ENCODE results near the gene RBMS3.

RBMS3 gene

DNA sequence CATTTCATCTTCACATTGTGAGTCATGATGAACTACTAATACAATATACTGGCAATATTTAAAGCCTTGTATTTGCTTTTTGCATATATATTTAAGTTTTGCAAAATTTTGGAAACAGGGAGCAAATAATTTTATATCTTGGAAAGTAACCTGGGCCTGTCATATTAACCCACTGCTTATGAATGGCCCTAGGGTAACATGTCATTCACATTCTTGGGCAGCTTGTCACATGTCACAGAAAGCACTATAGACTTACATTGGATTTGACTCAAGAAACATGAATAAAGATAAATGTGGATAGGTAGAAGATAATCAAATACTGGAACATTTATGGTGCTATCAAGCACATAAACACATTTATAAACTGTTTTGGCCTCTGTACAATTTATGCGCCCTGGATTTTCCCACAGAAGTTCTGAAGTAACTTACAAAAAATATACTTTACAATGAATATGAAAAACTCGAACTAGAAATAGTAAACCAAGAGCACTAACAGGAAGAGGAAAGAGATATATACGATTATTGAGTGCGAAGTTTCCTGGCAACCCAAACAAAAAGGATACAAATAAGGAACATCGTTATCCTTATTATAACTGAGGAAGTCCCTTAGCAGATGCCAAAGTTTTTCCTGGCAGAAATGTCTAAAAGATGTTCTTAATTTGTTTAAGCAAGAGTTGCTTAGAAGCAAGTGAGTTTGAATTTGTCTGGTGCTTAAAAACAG lies 257.2 kb downstream of the RBMS3 start:
- no peak for DNase-seq

DNA sequence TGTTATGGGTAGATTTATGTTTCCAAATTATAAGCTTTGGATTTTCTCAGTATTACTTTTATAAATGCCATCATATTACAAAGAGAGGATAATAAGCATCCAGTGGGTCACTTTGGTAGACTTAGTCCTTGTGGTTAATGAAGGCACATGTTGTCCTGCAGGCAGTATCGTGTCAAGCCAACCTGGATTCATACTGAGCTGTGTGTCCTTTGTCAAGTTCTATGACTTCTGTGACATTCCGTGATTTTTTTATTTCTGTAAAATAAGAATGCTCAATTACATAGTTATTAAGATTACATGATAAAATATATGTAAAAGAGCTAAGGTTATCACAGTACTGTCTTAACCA lies 257.7 kb downstream of the RBMS3 start:
- no peak for DNase-seq

DNA sequence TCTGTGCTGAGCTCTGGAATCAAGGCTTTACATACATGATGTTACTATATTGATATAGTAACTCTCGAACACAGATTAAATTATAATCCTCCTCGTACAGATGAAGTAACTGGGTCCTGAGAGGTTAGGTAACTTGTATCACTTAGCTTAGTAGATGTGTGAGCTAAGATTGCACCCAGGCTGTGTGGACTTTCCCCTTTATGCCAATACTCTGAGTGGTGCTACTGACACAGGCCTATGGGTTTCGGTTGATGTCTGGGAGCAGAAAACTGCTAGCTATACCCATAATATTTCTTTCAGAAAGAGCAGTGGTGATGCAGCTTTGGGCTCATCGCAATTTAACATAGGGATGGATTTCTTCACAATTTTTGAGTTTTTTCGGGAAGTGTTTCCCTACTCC lies 259.7 kb downstream of the RBMS3 start:
- no peak for DNase-seq

DNA sequence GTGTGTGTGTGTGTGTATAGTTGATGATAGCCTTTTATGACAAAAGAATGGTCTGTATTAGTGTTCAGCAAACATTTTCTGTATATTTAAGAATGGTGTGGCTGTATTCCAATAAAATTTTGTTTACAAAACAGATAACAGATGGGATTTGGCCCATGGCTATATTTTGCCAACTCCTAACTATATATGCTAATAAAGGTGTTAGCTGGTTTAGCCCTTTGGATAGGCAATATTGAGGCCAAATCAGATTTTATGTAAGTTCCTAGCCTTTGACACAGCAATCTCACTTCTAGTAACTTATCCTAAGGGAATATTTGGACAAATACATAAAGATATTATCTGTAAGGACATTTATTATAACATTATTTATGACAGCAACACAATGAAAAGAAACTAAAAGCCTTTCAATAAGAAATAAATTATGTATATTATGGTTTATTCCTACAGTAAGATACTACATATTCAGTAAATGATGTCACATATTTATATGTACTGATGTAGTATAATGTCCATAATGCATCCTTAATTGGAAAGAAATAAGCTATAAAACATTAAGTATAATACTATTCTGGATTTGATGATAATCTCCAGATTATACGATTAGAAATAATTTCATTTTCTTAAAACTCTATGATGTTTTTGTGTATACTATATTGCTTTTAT lies 264.0 kb downstream of the RBMS3 start:
- DNase-seq: no peak

DNA sequence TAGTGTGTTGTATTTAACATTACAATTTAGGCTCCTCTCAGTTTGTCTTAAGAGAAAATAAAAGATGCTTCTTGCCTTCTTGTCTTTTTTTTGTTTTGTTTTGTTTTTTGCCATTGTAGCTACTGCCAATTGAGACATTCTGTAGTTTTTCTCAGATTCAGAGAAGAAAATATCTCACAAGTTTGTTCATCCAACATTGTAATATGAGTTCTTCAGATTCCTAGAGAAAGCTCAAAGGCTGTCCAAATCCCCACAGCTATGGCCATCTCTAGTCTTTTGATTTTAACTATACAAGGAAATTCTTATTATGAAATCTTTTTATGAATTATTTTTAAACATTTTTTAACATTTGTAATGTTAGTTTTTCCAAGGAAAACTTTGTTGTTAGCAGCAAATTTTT lies 264.7 kb downstream of the RBMS3 start:
- DNase-seq: no peak

DNA sequence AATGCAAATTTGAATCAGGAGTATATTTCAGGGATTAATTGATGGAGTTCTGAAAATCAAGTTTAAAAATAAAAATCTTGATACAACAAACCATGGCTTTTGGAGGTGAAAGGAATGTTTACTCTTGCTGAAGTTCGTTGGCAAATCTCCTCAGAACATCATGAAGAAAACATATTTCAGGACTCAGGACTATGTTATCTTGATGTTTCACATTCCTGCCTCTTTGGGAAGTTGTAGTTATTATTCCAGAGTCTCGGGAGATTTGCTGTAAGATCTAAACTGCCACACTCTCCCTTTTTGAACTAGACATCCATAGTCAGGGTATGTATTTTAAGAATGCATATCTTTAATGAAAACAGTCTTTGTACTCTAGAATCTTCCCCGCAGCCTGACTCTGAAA lies 271.2 kb downstream of the RBMS3 start:
- no peak for DNase-seq

DNA sequence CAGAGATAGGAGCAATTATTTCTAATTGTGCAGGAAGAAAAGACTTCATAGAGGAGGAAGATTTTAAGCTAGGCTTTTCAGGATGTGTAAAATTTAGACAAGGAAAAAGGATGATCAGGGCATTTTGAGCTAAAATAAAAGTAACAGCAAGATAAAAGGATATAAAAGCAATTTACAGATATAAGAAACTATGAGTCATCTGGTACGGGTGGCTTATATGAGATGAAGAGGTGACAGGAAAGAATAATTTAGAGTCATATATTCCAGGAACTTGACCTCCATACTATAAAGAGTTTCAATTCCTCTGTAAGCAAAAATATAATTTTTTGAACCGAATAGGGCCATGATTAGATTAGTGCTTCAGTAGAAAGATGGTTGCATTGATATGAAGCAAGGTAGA lies 273.7 kb downstream of the RBMS3 start:
- DNase-seq: no peak

DNA sequence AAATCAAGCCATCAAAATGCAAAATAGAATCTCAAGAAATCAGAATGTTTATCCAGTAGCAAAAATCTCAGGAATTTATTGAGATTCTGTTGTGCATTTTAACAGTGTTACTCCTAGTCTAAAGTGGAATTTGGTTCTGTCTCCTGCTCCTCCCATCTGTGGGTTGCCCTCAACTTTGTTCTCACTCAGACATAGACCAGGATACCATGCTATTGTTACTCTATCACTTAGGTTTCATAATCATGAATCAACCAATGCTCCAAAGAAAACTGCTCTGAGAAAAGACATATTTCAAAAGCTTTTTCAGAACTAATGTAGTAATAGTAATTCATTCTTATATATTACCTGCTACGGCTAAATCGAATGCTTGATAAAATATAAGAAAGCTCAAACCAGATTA lies 274.7 kb downstream of the RBMS3 start:
- DNase-seq: no peak

DNA sequence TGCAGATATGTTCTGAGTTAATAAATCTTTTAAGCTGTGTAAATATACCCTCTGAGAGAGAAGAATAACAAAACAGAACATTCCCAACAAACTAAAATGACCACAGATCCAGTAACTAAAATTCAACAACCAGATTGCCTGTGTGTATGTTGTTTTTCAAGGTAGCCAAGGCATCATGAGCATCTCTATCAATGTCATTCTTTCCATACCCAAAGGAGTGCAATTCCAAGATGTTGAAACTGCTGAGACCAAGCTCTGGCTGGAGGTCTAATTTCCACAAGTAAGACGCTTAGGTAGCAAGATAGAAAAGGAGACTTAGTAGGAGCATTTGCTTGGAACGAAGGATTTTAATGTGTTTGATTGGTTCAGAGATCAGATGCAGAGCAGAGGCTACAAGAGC lies 276.3 kb downstream of the RBMS3 start:
- DNase-seq: no peak

DNA sequence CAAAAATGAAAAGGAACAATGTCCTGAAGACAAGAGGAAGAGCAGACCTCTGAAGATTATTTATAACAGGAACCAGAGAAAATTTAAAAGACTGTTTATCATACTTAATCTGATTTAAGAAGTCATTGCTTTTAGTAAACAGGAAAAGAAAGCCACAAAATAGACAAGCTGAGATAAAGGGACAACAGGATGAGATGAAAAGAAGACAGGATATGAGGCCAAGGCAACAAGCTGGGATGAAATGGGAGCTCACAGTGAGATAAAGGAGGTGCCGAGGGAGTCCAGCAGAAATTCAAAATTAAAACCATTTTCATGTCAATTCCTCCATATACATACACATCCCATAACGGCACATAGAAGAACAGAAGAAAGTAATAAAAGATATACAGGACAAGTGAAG lies 277.0 kb downstream of the RBMS3 start:
- no peak for DNase-seq

DNA sequence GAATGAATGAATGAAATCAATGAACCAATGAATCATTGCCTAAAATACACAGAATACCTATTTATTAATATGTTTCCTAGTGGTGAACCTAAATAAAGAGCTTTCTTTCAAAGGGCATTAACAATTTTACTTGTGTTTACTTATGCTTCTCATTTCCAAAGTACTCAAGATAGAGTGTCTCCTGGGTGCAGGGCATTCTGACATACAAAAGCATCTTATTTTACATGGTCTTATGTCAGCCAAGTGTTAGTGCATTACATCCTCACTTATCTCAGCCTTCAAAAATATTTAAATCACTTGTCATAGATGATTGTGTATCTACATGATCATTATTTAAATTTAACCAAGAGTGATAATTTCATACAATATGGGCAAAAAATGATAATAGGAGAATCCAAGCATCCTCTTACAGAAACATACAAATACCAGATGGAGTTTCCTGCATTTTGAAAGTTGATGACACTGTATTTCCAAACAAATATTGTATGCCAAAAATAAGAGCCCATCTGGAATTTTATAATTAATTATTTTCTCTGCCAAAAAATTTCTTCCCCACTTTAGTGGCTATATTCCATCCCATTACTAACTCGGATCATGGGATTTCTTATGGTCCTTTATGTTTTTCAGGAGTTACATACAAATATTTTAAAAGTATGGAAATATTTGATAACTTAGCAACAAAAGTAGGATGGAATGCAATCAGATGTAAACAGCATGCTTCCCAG lies 279.0 kb downstream of the RBMS3 start:
- DNase-seq: no peak

DNA sequence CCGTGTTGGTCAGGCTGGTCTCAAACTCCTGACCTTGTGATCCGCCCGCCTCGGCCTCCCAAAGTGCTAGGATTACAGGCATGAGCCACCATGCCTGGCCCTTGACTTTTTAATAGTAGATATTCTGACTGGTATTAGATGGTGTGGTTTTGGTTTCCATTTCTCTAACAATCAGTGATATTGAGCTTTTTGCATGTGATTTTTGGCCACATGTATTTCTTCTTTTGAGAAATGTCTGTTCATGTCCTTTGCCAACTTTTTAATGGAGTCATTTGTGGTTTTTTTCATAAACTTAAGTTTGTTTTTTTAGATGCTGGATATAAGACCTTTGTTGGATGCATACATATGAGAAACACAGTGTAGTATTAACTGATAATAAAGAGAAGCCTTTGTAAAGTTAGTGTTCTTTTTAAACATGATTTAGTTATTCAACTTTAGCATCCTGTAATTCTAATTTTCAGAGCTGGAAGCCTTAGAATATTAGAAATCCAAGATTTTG lies 280.8 kb downstream of the RBMS3 start:
- no peak for DNase-seq

DNA sequence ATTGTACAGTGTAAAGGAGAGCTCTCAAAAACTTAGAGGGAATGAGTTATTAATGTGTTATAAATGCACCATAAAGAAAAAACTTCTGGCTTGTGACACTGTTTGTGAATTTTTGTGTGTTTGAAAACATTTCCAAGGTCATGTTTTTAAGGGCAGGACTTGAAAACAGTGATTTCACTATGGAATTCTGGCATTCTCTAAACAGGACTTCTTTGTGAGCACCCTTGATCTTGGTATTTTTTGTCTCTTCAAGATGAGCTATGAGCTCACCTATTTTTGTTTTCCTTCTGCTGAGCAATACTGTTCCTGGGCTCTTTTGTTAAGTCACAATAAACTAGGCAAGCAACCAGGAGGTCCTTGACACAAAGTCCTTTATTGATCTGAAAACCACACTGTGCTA lies 284.4 kb downstream of the RBMS3 start:
- no peak for DNase-seq

DNA sequence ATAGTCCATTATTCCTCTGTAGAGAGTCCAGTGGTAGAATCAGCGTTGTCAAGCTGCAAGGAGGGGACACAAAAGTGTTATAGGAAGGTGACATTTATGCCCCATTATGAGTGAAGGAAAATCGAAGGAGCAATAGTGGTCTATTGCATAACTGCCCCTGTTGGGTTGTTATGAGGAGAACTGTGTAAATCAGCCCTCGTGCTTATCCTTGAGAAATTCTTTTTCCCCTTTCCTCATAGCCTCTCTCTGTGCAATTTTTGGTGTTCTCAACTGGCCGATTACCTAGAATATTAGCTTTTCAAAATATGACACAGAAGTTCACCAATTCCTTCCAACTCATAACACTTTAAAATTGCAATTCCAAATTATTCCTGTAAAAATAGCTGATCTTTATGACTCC lies 286.6 kb downstream of the RBMS3 start:
- no peak for DNase-seq

DNA sequence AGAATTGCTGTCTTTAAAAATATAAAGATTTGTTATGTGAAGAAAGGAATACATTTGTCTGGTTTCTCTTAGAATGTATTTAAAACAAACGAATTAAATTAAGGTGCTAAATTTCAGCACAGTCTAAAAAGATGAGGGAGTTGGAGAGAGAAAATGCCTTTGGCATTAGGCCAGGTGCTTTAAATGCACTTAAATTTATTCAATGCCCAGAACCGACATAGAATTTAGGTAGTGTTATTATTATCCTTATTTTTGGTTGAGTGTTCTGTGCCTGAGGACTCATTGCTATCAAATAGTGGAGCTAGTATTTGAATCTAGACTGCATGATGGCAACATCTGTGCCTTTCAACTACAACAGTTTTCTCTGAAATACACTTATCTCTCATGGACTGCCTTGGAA lies 287.5 kb downstream of the RBMS3 start:
- DNase-seq: no peak

DNA sequence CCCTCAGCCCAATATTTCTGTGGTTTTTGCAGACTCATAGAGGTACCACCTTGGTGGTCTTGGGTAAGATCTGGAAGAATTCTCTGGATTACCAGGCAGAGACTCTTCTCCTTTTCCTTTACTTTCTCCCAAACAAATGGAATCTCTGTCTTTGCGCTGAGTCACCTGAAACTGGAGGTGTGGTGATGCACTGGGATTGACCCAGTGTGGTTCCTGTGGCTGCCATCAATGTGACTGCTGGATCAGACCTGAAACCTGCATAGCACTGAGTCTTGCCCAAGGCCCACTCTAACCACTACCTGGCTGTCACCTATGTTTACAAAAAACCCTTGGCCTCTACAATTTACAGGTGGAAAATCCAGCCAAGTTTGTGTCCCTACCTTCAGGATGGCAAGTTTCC lies 295.3 kb downstream of the RBMS3 start:
- no peak for DNase-seq

DNA sequence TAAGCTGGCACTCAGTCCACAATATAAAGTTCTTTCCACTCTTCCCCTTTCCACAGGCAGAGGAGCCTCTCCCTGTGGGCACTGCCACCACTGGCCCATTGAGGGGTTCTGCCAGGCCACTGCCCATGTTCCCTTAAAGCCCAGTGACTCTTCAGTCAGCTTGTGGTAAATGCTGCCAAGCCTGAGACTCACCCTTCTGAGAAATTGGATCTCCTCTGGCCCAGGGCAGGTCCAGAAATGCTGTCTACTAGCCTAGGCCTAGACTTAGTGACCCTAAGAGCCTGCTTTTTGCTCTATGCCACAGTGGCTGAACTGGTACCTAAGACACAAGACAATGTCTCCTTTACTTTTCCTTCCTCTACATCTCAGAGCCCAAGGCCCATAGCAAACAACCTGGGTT lies 295.8 kb downstream of the RBMS3 start:
- DNase-seq: no peak

DNA sequence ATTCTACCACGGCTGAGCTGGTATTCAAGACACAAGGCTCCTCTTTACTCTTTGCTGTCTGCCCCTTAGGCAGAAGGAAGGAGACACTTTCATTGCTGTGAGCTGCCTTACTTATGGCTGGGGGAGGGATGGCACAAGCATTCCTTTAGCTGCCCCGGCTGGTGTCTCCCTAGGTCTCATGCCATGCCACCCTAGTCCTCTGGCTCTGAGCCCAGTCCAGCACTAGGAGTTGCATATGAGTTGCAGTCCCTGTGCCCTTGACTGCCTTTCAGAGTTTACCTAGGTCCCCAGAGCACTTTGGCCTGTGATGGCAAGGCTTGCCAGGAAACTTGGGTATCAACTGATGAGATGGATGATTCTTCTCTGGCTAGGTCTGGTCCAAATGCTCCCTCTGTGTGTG lies 296.4 kb downstream of the RBMS3 start:
- no peak for DNase-seq

DNA sequence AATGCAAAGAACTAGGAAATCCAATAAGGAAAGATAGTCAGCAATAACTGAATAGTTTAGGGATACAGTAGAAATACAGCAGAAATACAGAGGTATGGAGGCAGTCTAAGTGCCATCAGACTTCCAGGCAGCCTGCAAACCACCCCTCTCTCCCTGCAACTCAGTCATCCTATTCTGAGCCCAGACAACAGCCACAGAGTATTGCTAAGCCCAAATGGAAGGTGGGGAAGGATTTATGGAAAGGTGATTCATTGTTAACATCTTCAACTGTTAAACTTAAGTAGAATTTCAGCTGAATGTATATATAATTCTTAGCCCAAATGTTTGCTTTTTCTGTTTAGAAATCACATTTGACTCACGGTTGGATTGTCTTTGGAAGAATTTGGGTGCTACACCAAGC lies 300.4 kb downstream of the RBMS3 start:
- DNase-seq: no peak

DNA sequence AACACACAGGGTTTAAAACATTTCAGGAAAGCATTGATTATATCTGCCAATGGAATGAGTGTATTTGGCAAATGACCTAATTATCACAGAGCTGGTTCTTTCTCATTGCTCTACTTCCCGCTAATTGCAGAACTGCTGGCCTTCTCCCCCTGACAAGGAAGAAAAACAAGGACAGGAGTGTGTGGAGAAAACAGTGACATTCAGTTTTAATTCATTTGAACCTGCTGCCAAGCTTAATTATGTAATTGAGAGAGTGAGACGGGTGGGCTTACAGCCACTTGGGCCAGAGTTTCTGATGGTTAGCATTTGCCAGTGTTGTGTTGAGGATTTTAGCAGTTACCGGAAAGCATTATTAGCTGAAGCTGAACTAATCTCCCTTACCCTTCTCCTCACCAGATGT lies 301.4 kb downstream of the RBMS3 start:
- no peak for DNase-seq

DNA sequence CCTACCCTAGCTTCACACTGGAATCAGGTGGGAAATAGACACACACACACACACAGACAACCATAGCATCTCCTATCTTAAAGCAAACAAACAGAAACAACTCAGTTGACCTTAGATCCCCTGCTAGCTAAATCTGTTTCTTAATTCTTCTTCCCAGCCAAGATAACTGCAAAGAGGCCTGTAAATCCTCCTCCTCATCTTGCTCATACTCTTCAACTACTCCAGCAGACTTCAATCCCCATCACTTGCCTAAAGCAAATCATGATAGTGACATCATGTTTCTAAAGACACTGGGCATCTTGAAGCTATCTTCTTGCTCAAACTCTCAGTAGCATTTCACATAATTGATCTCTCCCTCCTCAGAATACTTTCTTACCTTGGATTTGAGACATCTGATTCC lies 303.0 kb downstream of the RBMS3 start:
- no peak for DNase-seq

DNA sequence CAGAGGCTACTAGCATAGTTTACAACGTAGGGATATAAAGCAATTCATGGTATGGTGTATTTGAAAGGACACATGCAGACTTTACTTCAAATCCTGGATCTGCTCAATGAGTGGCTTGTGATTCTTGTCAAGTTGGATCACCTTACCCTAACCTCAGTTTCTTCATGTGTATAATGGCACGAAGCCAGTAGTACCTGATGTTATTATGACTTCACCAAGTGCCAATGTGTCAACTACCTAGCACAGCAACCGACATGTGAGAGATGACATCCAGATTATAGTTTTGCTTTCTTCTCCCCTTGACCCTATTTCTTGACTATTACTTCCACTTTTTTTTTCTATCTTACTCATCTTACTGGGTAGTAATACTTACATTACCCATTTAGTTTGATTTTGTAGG lies 304.5 kb downstream of the RBMS3 start:
- DNase-seq: no peak

DNA sequence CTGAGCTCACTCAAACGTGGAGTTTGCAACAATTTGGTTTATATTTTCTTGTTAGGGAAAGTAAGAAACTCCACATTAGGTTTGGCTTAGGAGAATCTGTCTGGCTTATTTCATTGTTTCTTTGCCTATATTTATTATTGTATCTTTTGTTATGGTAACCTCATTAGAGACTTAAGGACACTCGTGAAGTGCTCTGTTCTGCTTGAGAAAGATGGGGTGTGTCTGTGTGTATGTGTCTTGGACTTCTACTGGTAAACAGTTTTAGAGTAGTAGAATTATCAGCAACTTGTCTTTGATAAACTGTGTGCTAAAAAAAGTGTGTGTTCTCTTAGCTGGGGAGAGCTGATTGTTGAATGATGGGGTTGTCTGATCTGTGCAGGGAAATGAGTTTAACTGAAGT lies 306.5 kb downstream of the RBMS3 start:
- DNase-seq: no peak

DNA sequence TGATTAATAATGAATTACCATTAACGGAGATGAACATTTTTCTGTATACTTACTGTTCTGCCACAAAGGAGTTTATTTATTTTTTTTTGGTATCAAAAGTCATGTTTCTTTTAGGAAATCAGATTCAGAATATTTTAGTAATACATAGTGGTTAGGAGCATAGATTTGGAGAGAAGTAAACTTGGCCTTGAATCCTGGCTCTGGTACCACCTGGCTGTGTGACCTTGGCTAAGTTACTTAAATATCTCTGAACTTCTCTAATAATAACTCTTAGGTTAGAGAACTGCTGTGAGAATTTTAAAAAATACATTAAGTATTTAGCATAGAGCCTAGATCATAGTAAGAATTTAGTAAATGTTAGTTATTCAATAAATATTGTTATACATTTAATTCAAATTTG lies 309.1 kb downstream of the RBMS3 start:
- no peak for DNase-seq

All from CD4-positive, alpha-beta T cell treated with Interferon gamma for 1 hour (primary cell).